Muscle of leg (tissue), 11 donors: ENCODE measurements around the gene CDC14B. TPM values are rescaled to one million over a fixed set of nuclear protein-coding genes. Genes with fewer than 3 reads are reported as not detected.

Experiments used
- DNase-seq: peaks from one replicate; pipeline ENCODE4 v3.0.0; 2013
- H3K27ac ChIP-seq: one replicate; pipeline ENCODE4 v1.5.1; 2013; ENCODE audit warnings: mild to moderate bottlenecking, low read length, control low read depth
- H3K27me3 ChIP-seq: one replicate; pipeline ENCODE4 v1.6.1; 2013; ENCODE audit warnings: low read length; ENCODE audit not compliant: control insufficient read depth, insufficient read depth
- H3K36me3 ChIP-seq: one replicate; pipeline ENCODE4 v1.6.1; 2013; ENCODE audit warnings: low read length; ENCODE audit not compliant: control insufficient read depth, insufficient read depth
- H3K4me1 ChIP-seq: one replicate; pipeline ENCODE4 v1.6.1; 2013; ENCODE audit warnings: low read length; ENCODE audit not compliant: control insufficient read depth, insufficient read depth
- H3K4me3 ChIP-seq: one replicate; pipeline ENCODE4 v1.5.1; 2013; ENCODE audit warnings: low read length, control low read depth
- H3K9me3 ChIP-seq: replicated peaks from 2 replicates; pipeline ENCODE4 v1.6.1; 2013; ENCODE audit warnings: low read depth, low read length; ENCODE audit not compliant: control insufficient read depth
- whole genome bisulfite sequencing: methylation state at CpG from one replicate; pipeline ENCODE4 v1.1.5; 2013; ENCODE audit warnings: missing lambda C conversion rate; ENCODE audit not compliant: insufficient coverage; 5-methylcytosine and 5-hydroxymethylcytosine counted together
- polyA plus RNA-seq, 8 donors: library from polyadenylated mRNA; unstranded; fragments of 120-200 nt; gene quantifications; one replicate each; pipeline versions ENCODE4 v1.2.1 to v1.2.3, GENCODE V29; 2013; ENCODE audit warnings: inconsistent platforms in 1 of 8, low replicate concordance in 1 of 8; ENCODE audit not compliant: insufficient read length in 8 of 8, insufficient read depth in 1 of 8
- total RNA-seq: library from RNA; stranded (reverse); fragments of 120-200 nt; gene quantifications from one replicate; pipeline ENCODE4 v1.2.4, GENCODE V29; 2013

Gene CDC14B
- total and polyA plus RNA-seq, 9 donors: 12.9 to 19.0 (median 14.7) TPM

GRCh38 chr9:96515621-96516470, 103.8 kb downstream of the CDC14B start:
- Histone ChIP-seq H3K4me1 (peaks cover 2% of the 10 kb centered on the region), H3K27me3 (no peaks in the 10 kb centered on the region), H3K9me3 (no peaks in the 10 kb centered on the region), H3K4me3 (no peak overlapping the region), H3K27ac (peak overlapping the region; percentile 1), H3K36me3 (peaks cover 5% of the 10 kb centered on the region)
- DNase-seq: peak; percentile 56
- no CpG with 5 or more reads among the region's 5 CpGs for WGBS

GRCh38 chr9:96514800-96515158, 104.9 kb downstream of the CDC14B start:
- Histone ChIP-seq H3K4me3 (no peak overlapping the region), H3K27ac (peak overlapping the region; percentile 1), H3K36me3 (peaks cover 5% of the 10 kb centered on the region), H3K9me3 (no peaks in the 10 kb centered on the region), H3K4me1 (peaks cover 2% of the 10 kb centered on the region), H3K27me3 (no peaks in the 10 kb centered on the region)
- DNase-seq: peak; percentile 70
- WGBS: no CpG with 5 or more reads among the region's 3 CpGs

- Histone ChIP-seq H3K4me1 (peaks cover 2% of the 10 kb centered on the region), H3K27me3 (no peaks in the 10 kb centered on the region), H3K9me3 (no peaks in the 10 kb centered on the region), H3K36me3 (peaks cover 5% of the 10 kb centered on the region), H3K4me3 (no peak overlapping the region), H3K27ac (peak overlapping the region; percentile 47)
- 35% methylated on average over 5 of the region's 9 CpGs for WGBS
- peak; percentile 58 for DNase-seq
Measured at GRCh38 chr9:96514108-96514799, 105.4 kb downstream of the CDC14B start.

- WGBS: 90% methylated on average over 3 of the region's 5 CpGs
Measured at GRCh38 chr9:96513622-96514021, 106.0 kb downstream of the CDC14B start.

GRCh38 chr9:96512240-96512639, 107.4 kb downstream of the CDC14B start:
- WGBS: no CpG with 5 or more reads among the region's 3 CpGs
- Histone ChIP-seq H3K4me3 (no peak overlapping the region), H3K36me3 (peaks cover 11% of the 10 kb centered on the region), H3K27me3 (no peaks in the 10 kb centered on the region), H3K9me3 (no peaks in the 10 kb centered on the region), H3K4me1 (peaks cover 2% of the 10 kb centered on the region), H3K27ac (no peak overlapping the region)
- no peak for DNase-seq

More at GRCh38 chr9:96513622-96514021, 106.0 kb downstream of the CDC14B start:
- Histone ChIP-seq H3K36me3 (peaks cover 10% of the 10 kb centered on the region), H3K9me3 (no peaks in the 10 kb centered on the region), H3K27ac (peak overlapping the region; percentile 20), H3K27me3 (no peaks in the 10 kb centered on the region), H3K4me1 (peaks cover 2% of the 10 kb centered on the region), H3K4me3 (no peak overlapping the region)
- DNase-seq: no peak

- Histone ChIP-seq H3K9me3 (no peaks in the 10 kb centered on the region), H3K27me3 (no peaks in the 10 kb centered on the region), H3K36me3 (peaks cover 14% of the 10 kb centered on the region), H3K27ac (no peak overlapping the region), H3K4me1 (peaks cover 2% of the 10 kb centered on the region), H3K4me3 (no peak overlapping the region)
- no peak for DNase-seq
- no CpG with 5 or more reads among the region's 4 CpGs for WGBS
Measured at GRCh38 chr9:96510258-96510657, 109.4 kb downstream of the CDC14B start.

GRCh38 chr9:96509848-96510247, 109.8 kb downstream of the CDC14B start:
- no peaks in the 10 kb centered on the region for H3K9me3 ChIP-seq
- 50% methylated on average over 1 of the region's 2 CpGs for WGBS
- H3K4me1 ChIP-seq: peaks cover 2% of the 10 kb centered on the region
- no peak overlapping the region for H3K4me3 ChIP-seq
- peak; percentile 22 for DNase-seq
- no peaks in the 10 kb centered on the region for H3K27me3 ChIP-seq
- H3K36me3 ChIP-seq: peaks cover 14% of the 10 kb centered on the region
- no peak overlapping the region for H3K27ac ChIP-seq

GRCh38 chr9:96509026-96509425, 110.6 kb downstream of the CDC14B start:
- Histone ChIP-seq H3K4me1 (no peaks in the 10 kb centered on the region), H3K4me3 (no peak overlapping the region), H3K27ac (peak overlapping the region; percentile 42), H3K9me3 (no peaks in the 10 kb centered on the region), H3K27me3 (no peaks in the 10 kb centered on the region), H3K36me3 (peaks cover 14% of the 10 kb centered on the region)
- 85% methylated on average over 3 of the region's 5 CpGs for WGBS
- DNase-seq: no peak

- Histone ChIP-seq H3K4me1 (no peaks in the 10 kb centered on the region), H3K9me3 (no peaks in the 10 kb centered on the region), H3K27me3 (no peaks in the 10 kb centered on the region), H3K27ac (no peak overlapping the region), H3K4me3 (no peak overlapping the region), H3K36me3 (peaks cover 10% of the 10 kb centered on the region)
- 64% methylated on average over 11 of the region's 14 CpGs for WGBS
- no peak for DNase-seq
Measured at GRCh38 chr9:96508227-96508940, 111.3 kb downstream of the CDC14B start.
